ENCODE results near the gene LRRTM2. TPM values are rescaled to one million over a fixed set of nuclear protein-coding genes. Genes with fewer than 3 reads are reported as not detected.

The LRRTM2 gene
- total RNA-seq, 2 experiments from 2014 or later: 0.22 TPM; not detected in 1

- Histone ChIP-seq H3K9me2 (ENCODE audit: insufficient read depth, low read length) (no peaks in the 10 kb centered on the region), H3K9me3 (ENCODE audit: low read length) (no peaks in the 10 kb centered on the region), H3K36me3 (ENCODE audit: insufficient read depth, low read length) (no peaks in the 10 kb centered on the region), H3K4me1 (ENCODE audit: insufficient read depth, low read length, poor library complexity, severe bottlenecking) (no peaks in the 10 kb centered on the region), H3K79me2 (ENCODE audit: insufficient read depth, low read depth, low read length) (no peaks in the 10 kb centered on the region), H3K4me2 (ENCODE audit: low read length) (no peak overlapping the region), H2AFZ (ENCODE audit: low read length) (no peak overlapping the region), H3K4me3 (ENCODE audit: low read depth, low read length, poor library complexity, severe bottlenecking) (no peak overlapping the region), H4K20me1 (ENCODE audit: insufficient read depth, low read length) (no peaks in the 10 kb centered on the region), H3K27ac (ENCODE audit: low read depth, low read length, poor library complexity, severe bottlenecking) (no peak overlapping the region)
- BruUV-seq (replicated peaks): no TSS peak
- CTCF ChIA-PET (ENCODE audit: unreplicated experiment): no interaction called here
- no peak for TF ChIP-seq EZH2phosphoT487 (IDR thresholded peaks at IDR 0.05; ENCODE audit: borderline replicate concordance, low read depth, low read length)
- intact Hi-C loops (cut with micrococcal nuclease; ENCODE audit: unreplicated experiment): no loop called here
- no peak for DNase-seq (ENCODE audit: low spot score)
- POLR2A ChIA-PET: interaction anchor here (0.5 to 0.7 kb wide), 2 partner anchors 478 to 1844 kb away, joined by 5 read pairs; no protein-coding TSS in a partner anchor
Observed at GRCh38 chr5:138869763-138870500, 5.2 kb downstream of the LRRTM2 start.

DNA sequence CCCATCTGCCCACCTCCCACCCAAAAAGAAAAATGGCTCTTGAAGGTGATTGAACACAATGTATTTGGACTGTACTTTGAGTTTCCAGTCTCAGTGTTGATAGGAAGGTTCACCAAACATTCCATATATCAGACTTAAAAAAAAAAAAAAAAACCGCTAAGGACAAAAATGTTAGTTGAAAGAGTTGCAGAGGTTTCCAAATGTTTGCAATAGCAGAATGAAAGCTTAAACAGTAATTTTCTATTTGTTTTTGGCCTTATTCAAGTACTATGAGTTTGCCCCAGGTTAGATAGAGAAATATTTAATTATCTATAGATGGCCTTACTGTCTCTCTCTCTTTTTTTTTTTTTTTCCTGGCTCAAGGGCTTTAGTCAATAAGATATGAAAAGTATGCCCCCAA lies 6.1 kb downstream of the LRRTM2 start:
- H3K4me2 ChIP-seq (ENCODE audit: low read length): no peak overlapping the region
- ChIA-PET POLR2A (interaction anchor here (0.6 to 0.7 kb wide), 2 partner anchors 84 to 479 kb away, joined by 3 to 5 read pairs; no protein-coding TSS in a partner anchor), CTCF (ENCODE audit: unreplicated experiment) (no interaction called here)
- H3K36me3 ChIP-seq (ENCODE audit: insufficient read depth, low read length): no peaks in the 10 kb centered on the region
- no peak overlapping the region for H3K27ac ChIP-seq (ENCODE audit: low read depth, low read length, poor library complexity, severe bottlenecking)
- no TSS peak for BruUV-seq (replicated peaks)
- H3K4me1 ChIP-seq (ENCODE audit: insufficient read depth, low read length, poor library complexity, severe bottlenecking): no peaks in the 10 kb centered on the region
- no peaks in the 10 kb centered on the region for H3K9me2 ChIP-seq (ENCODE audit: insufficient read depth, low read length)
- intact Hi-C loops (cut with micrococcal nuclease; ENCODE audit: unreplicated experiment): no loop called here
- no peaks in the 10 kb centered on the region for H4K20me1 ChIP-seq (ENCODE audit: insufficient read depth, low read length)
- H2AFZ ChIP-seq (ENCODE audit: low read length): no peak overlapping the region
- TF ChIP-seq, protein P1, sequence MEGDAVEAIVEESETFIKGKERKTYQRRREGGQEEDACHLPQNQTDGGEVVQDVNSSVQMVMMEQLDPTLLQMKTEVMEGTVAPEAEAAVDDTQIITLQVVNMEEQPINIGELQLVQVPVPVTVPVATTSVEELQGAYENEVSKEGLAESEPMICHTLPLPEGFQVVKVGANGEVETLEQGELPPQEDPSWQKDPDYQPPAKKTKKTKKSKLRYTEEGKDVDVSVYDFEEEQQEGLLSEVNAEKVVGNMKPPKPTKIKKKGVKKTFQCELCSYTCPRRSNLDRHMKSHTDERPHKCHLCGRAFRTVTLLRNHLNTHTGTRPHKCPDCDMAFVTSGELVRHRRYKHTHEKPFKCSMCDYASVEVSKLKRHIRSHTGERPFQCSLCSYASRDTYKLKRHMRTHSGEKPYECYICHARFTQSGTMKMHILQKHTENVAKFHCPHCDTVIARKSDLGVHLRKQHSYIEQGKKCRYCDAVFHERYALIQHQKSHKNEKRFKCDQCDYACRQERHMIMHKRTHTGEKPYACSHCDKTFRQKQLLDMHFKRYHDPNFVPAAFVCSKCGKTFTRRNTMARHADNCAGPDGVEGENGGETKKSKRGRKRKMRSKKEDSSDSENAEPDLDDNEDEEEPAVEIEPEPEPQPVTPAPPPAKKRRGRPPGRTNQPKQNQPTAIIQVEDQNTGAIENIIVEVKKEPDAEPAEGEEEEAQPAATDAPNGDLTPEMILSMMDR (conservative IDR thresholded peaks at IDR 0.05; ENCODE audit: low read length): no peak
- no peak for TF ChIP-seq EZH2phosphoT487 (IDR thresholded peaks at IDR 0.05; ENCODE audit: borderline replicate concordance, low read depth, low read length)
- H3K79me2 ChIP-seq (ENCODE audit: insufficient read depth, low read depth, low read length): no peaks in the 10 kb centered on the region
- H3K4me3 ChIP-seq (ENCODE audit: low read depth, low read length, poor library complexity, severe bottlenecking): no peak overlapping the region
- no peak for DNase-seq (ENCODE audit: low spot score)
- H3K9me3 ChIP-seq (ENCODE audit: low read length): no peaks in the 10 kb centered on the region

DNA sequence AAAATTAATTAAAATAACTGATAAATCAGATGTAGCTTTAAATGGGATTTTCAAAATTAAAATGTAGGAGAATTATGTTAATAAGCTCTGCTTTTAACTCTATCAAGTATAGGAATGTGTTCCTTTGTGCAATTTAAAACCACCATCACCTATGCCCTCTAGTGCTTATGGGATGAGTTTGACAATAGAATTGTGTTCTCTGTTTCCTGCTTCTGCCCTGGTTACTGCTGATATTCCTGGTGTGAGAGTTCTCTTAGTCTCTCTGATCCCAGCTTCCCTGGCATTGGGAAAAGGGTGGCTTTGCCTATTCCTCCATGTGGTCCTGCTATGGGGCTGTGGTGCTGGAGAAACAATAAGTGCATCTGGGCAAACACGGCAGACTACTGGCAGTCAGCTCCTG lies 8.1 kb downstream of the LRRTM2 start:
- ChIA-PET CTCF (ENCODE audit: unreplicated experiment) (no interaction called here), POLR2A (interaction anchor here (1.2 kb wide), 1 partner anchor 10 kb away, joined by 3 read pairs; no protein-coding TSS in a partner anchor)
- no peaks in the 10 kb centered on the region for H3K9me2 ChIP-seq (ENCODE audit: insufficient read depth, low read length)
- H2AFZ ChIP-seq (ENCODE audit: low read length): no peak overlapping the region
- intact Hi-C loops (cut with micrococcal nuclease; ENCODE audit: unreplicated experiment): no loop called here
- no peaks in the 10 kb centered on the region for H4K20me1 ChIP-seq (ENCODE audit: insufficient read depth, low read length)
- no peak overlapping the region for H3K4me3 ChIP-seq (ENCODE audit: low read depth, low read length, poor library complexity, severe bottlenecking)
- H3K36me3 ChIP-seq (ENCODE audit: insufficient read depth, low read length): no peaks in the 10 kb centered on the region
- no peak overlapping the region for H3K4me2 ChIP-seq (ENCODE audit: low read length)
- TF ChIP-seq EZH2phosphoT487 (IDR thresholded peaks at IDR 0.05; ENCODE audit: borderline replicate concordance, low read depth, low read length): no peak
- TF ChIP-seq, protein P1 (conservative IDR thresholded peaks at IDR 0.05; ENCODE audit: low read length): no peak
- no TSS peak for BruUV-seq (replicated peaks)
- no peak for DNase-seq (ENCODE audit: low spot score)
- H3K79me2 ChIP-seq (ENCODE audit: insufficient read depth, low read depth, low read length): no peaks in the 10 kb centered on the region
- H3K4me1 ChIP-seq (ENCODE audit: insufficient read depth, low read length, poor library complexity, severe bottlenecking): no peaks in the 10 kb centered on the region
- H3K27ac ChIP-seq (ENCODE audit: low read depth, low read length, poor library complexity, severe bottlenecking): no peak overlapping the region
- peaks cover 12% of the 10 kb centered on the region; the same call in 1 of the 2 replicates for H3K9me3 ChIP-seq (ENCODE audit: low read length)

Measured in OCI-LY7 (cell line).